ENCODE data around the gene C10orf67. TPM values are rescaled to one million over a fixed set of nuclear protein-coding genes. Genes with fewer than 3 reads are reported as not detected.
A peak's percentile ranks its signal among the peaks of the same experiment; 100 is the strongest.

The C10orf67 gene
- total and polyA plus RNA-seq, 2 experiments from 2014 or later: 0.16 TPM; not detected in 1

DNA sequence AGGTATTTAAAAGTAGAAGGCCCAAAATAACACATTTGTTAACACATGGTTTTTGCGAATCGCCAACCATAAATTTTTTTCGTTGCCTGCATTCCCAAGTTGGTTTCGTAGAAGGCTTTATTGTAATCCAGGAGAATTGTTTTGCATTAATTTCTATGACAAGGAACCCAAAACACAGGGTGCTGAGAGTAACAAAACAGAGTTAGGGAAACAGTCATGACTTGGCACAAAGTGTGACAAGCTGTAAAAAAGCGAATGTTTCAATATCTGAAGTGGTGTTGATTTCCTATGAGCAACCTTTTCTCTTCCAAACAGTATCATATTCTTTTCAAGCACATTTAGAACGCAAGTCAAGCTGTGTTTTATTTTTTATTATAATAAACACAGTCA is 63.6 kb downstream of the C10orf67 start:
- ATAC-seq: peak; percentile 55
- Mint-ChIP-seq H3K36me3 (ENCODE audit: low read depth) (no peaks in the 10 kb centered on the region), H3K4me1 (peaks cover 25% of the 10 kb centered on the region; the same call in 2 of the 3 replicates), H3K27me3 (ENCODE audit: insufficient read depth, low read depth, poor library complexity) (peaks cover 1% of the 10 kb centered on the region), H3K4me3 (peak overlapping the region; percentile 52), H3K9me3 (peaks cover 2% of the 10 kb centered on the region; the same call in 1 of the 3 replicates), H3K27ac (peak overlapping the region; percentile 87)
- DNase-seq (ENCODE audit: low spot score): peak; percentile 35
- no peak overlapping the region for H2AFZ ChIP-seq
- peaks cover 23% of the 10 kb centered on the region for H3K4me1 ChIP-seq (ENCODE audit: insufficient read depth)
- H3K36me3 ChIP-seq (ENCODE audit: insufficient read depth): no peaks in the 10 kb centered on the region
- H3K79me2 ChIP-seq (replicated peaks; ENCODE audit: insufficient read depth): no peaks in the 10 kb centered on the region
- no peaks in the 10 kb centered on the region for H3F3A ChIP-seq (replicated peaks; ENCODE audit: low read depth)
- no peaks in the 10 kb centered on the region for H3K9me2 ChIP-seq (ENCODE audit: insufficient read depth)
- H3K4me2 ChIP-seq: peak overlapping the region; percentile 67
- H3K27ac ChIP-seq (ENCODE audit: low read depth): peak overlapping the region; percentile 18
- H3K4me3 ChIP-seq: peak overlapping the region; percentile 38
- TF ChIP-seq EZH2 (IDR thresholded peaks at IDR 0.05; ENCODE audit: low read depth, unreplicated experiment) (no peak), ZNF114 (CRISPR knock-in tag; IDR thresholded peaks at IDR 0.05) (no peak), POLR2AphosphoS5 (IDR thresholded peaks at IDR 0.05; ENCODE audit: low read depth) (no peak), NANOG (IDR thresholded peaks at IDR 0.05; ENCODE audit: borderline replicate concordance) (no peak), STAT1 (IDR thresholded peaks at IDR 0.05; ENCODE audit: unreplicated experiment) (no peak), ZNF331 (CRISPR knock-in tag; IDR thresholded peaks at IDR 0.05; ENCODE audit: low read depth) (no peak), REST (IDR thresholded peaks at IDR 0.05; ENCODE audit: unreplicated experiment) (no peak), ETS1 (IDR thresholded peaks at IDR 0.05) (no peak), JUNB (IDR thresholded peaks at IDR 0.05; ENCODE audit: unreplicated experiment) (no peak), CREB1 (CRISPR knock-in tag; IDR thresholded peaks at IDR 0.05; ENCODE audit: low read depth) (no peak), EZH2phosphoT487 (IDR thresholded peaks at IDR 0.05; ENCODE audit: unreplicated experiment) (no peak)
- TF ChIP-seq, protein P1, sequence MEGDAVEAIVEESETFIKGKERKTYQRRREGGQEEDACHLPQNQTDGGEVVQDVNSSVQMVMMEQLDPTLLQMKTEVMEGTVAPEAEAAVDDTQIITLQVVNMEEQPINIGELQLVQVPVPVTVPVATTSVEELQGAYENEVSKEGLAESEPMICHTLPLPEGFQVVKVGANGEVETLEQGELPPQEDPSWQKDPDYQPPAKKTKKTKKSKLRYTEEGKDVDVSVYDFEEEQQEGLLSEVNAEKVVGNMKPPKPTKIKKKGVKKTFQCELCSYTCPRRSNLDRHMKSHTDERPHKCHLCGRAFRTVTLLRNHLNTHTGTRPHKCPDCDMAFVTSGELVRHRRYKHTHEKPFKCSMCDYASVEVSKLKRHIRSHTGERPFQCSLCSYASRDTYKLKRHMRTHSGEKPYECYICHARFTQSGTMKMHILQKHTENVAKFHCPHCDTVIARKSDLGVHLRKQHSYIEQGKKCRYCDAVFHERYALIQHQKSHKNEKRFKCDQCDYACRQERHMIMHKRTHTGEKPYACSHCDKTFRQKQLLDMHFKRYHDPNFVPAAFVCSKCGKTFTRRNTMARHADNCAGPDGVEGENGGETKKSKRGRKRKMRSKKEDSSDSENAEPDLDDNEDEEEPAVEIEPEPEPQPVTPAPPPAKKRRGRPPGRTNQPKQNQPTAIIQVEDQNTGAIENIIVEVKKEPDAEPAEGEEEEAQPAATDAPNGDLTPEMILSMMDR (conservative IDR thresholded peaks at IDR 0.05; ENCODE audit: low read depth in 2 of 2): no peak
- TF ChIP-seq, protein P2, sequence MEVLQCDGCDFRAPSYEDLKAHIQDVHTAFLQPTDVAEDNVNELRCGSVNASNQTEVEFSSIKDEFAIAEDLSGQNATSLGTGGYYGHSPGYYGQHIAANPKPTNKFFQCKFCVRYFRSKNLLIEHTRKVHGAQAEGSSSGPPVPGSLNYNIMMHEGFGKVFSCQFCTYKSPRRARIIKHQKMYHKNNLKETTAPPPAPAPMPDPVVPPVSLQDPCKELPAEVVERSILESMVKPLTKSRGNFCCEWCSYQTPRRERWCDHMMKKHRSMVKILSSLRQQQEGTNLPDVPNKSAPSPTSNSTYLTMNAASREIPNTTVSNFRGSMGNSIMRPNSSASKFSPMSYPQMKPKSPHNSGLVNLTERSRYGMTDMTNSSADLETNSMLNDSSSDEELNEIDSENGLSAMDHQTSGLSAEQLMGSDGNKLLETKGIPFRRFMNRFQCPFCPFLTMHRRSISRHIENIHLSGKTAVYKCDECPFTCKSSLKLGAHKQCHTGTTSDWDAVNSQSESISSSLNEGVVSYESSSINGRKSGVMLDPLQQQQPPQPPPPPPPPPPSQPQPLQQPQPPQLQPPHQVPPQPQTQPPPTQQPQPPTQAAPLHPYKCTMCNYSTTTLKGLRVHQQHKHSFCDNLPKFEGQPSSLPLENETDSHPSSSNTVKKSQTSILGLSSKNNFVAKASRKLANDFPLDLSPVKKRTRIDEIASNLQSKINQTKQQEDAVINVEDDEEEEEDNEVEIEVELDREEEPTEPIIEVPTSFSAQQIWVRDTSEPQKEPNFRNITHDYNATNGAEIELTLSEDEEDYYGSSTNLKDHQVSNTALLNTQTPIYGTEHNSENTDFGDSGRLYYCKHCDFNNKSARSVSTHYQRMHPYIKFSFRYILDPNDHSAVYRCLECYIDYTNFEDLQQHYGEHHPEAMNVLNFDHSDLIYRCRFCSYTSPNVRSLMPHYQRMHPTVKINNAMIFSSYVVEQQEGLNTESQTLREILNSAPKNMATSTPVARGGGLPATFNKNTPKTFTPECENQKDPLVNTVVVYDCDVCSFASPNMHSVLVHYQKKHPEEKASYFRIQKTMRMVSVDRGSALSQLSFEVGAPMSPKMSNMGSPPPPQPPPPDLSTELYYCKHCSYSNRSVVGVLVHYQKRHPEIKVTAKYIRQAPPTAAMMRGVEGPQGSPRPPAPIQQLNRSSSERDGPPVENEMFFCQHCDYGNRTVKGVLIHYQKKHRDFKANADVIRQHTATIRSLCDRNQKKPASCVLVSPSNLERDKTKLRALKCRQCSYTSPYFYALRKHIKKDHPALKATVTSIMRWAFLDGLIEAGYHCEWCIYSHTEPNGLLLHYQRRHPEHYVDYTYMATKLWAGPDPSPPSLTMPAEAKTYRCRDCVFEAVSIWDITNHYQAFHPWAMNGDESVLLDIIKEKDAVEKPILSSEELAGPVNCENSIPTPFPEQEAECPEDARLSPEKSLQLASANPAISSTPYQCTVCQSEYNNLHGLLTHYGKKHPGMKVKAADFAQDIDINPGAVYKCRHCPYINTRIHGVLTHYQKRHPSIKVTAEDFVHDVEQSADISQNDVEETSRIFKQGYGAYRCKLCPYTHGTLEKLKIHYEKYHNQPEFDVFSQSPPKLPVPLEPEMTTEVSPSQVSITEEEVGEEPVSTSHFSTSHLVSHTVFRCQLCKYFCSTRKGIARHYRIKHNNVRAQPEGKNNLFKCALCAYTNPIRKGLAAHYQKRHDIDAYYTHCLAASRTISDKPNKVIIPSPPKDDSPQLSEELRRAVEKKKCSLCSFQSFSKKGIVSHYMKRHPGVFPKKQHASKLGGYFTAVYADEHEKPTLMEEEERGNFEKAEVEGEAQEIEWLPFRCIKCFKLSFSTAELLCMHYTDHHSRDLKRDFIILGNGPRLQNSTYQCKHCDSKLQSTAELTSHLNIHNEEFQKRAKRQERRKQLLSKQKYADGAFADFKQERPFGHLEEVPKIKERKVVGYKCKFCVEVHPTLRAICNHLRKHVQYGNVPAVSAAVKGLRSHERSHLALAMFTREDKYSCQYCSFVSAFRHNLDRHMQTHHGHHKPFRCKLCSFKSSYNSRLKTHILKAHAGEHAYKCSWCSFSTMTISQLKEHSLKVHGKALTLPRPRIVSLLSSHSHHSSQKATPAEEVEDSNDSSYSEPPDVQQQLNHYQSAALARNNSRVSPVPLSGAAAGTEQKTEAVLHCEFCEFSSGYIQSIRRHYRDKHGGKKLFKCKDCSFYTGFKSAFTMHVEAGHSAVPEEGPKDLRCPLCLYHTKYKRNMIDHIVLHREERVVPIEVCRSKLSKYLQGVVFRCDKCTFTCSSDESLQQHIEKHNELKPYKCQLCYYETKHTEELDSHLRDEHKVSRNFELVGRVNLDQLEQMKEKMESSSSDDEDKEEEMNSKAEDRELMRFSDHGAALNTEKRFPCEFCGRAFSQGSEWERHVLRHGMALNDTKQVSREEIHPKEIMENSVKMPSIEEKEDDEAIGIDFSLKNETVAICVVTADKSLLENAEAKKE (CRISPR knock-in tag; IDR thresholded peaks at IDR 0.05): no peak
- H3K27me3 ChIP-seq (ENCODE audit: insufficient read depth): no peaks in the 10 kb centered on the region
- no peaks in the 10 kb centered on the region for H4K20me1 ChIP-seq (replicated peaks; ENCODE audit: insufficient read depth)
